ENCODE data around the gene DEPDC4. TPM values are rescaled to one million over a fixed set of nuclear protein-coding genes. Genes with fewer than 3 reads are reported as not detected.

Gene DEPDC4
- total and polyA plus RNA-seq, 2 of the 13 experiments (the other 11 are each of a cell fraction or from before 2014, with no cell fraction given) = 2.2 to 5.7 TPM

- 0 out of 2 replicates have a peak, but pooled peaks have one; percentile 44 for TF ChIP-seq CCDC6 (CRISPR knock-in tag; IDR thresholded peaks at IDR 0.05)
- TF ChIP-seq ZNF652 (CRISPR knock-in tag; IDR thresholded peaks at IDR 0.05; ENCODE audit: borderline replicate concordance, low read depth) = no peak
- TF ChIP-seq, protein P1, sequence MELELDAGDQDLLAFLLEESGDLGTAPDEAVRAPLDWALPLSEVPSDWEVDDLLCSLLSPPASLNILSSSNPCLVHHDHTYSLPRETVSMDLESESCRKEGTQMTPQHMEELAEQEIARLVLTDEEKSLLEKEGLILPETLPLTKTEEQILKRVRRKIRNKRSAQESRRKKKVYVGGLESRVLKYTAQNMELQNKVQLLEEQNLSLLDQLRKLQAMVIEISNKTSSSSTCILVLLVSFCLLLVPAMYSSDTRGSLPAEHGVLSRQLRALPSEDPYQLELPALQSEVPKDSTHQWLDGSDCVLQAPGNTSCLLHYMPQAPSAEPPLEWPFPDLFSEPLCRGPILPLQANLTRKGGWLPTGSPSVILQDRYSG (CRISPR knock-in tag; IDR thresholded peaks at IDR 0.05) = 0 out of 2 replicates have a peak, but pooled peaks have one; percentile 48
- peak; percentile 56 for TF ChIP-seq TBX2 (CRISPR knock-in tag; IDR thresholded peaks at IDR 0.05; ENCODE audit: borderline replicate concordance)
- TF ChIP-seq, protein P2, sequence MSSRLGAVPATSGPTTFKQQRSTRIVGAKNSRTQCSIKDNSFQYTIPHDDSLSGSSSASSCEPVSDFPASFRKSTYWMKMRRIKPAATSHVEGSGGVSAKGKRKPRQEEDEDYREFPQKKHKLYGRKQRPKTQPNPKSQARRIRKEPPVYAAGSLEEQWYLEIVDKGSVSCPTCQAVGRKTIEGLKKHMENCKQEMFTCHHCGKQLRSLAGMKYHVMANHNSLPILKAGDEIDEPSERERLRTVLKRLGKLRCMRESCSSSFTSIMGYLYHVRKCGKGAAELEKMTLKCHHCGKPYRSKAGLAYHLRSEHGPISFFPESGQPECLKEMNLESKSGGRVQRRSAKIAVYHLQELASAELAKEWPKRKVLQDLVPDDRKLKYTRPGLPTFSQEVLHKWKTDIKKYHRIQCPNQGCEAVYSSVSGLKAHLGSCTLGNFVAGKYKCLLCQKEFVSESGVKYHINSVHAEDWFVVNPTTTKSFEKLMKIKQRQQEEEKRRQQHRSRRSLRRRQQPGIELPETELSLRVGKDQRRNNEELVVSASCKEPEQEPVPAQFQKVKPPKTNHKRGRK (CRISPR knock-in tag; IDR thresholded peaks at IDR 0.05) = 0 out of 2 replicates have a peak, but pooled peaks have one; percentile 23
- peak; percentile 18 for TF ChIP-seq AGO2 (optimal IDR thresholded peaks at IDR 0.05; ENCODE audit: low read depth, low read length)
- TF ChIP-seq NFAT5 (CRISPR knock-in tag; IDR thresholded peaks at IDR 0.05) = peak; percentile 87; the same call in 1 of the 2 replicates
- TF ChIP-seq PAWR (CRISPR knock-in tag; IDR thresholded peaks at IDR 0.05; ENCODE audit: borderline replicate concordance) = no peak
- TF ChIP-seq HNF4A (CRISPR knock-in tag; IDR thresholded peaks at IDR 0.05) = peak; percentile 19; the same call in 1 of the 2 replicates
- 0 out of 2 replicates have a peak, but pooled peaks have one; percentile 35 for TF ChIP-seq ZNF580 (CRISPR knock-in tag; IDR thresholded peaks at IDR 0.05; ENCODE audit: borderline replicate concordance, low read depth)
- TF ChIP-seq TFDP2 (CRISPR knock-in tag; IDR thresholded peaks at IDR 0.05) = peak; percentile 70
- TF ChIP-seq, protein P3, sequence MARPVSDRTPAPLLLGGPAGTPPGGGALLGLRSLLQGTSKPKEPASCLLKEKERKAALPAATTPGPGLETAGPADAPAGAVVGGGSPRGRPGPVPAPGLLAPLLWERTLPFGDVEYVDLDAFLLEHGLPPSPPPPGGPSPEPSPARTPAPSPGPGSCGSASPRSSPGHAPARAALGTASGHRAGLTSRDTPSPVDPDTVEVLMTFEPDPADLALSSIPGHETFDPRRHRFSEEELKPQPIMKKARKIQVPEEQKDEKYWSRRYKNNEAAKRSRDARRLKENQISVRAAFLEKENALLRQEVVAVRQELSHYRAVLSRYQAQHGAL (CRISPR knock-in tag; IDR thresholded peaks at IDR 0.05; ENCODE audit: not compliant biosample characterization) = peak; percentile 52
Measured at GRCh38 chr12:100199347-100200149, 67.3 kb downstream of the DEPDC4 start (continued).
